ENCODE measurements around the gene SPNS2. TPM values are rescaled to one million over a fixed set of nuclear protein-coding genes. Genes with fewer than 3 reads are reported as not detected.
A peak's percentile ranks its signal among the peaks of the same experiment; 100 is the strongest.

SPNS2 gene
- total and polyA plus RNA-seq, 2 experiments from 2014 or later: 1.7 to 2.3 TPM

GRCh38 chr17:4582691-4583090 is 84.0 kb downstream of the SPNS2 start (continued):
- no peak for TF ChIP-seq ZNF462 (CRISPR knock-in tag; IDR thresholded peaks at IDR 0.05)
- TF ChIP-seq EZH2phosphoT487 (IDR thresholded peaks at IDR 0.05; ENCODE audit: unreplicated experiment): no peak
- no peak for TF ChIP-seq ZNF114 (CRISPR knock-in tag; IDR thresholded peaks at IDR 0.05)
- TF ChIP-seq NANOG (IDR thresholded peaks at IDR 0.05; ENCODE audit: borderline replicate concordance): no peak

GRCh38 chr17:4583206-4583605 is 84.5 kb downstream of the SPNS2 start:
- Mint-ChIP-seq H3K27ac (no peak overlapping the region), H3K36me3 (ENCODE audit: low read depth) (no peaks in the 10 kb centered on the region), H3K27me3 (ENCODE audit: insufficient read depth, low read depth, poor library complexity) (peaks cover 39% of the 10 kb centered on the region), H3K4me3 (peak overlapping the region; percentile 80; the same call in 2 of the 3 replicates), H3K4me1 (peaks cover 26% of the 10 kb centered on the region), H3K9me3 (no peaks in the 10 kb centered on the region; the same call in 2 of the 3 replicates)
- Histone ChIP-seq H3K9me2 (ENCODE audit: insufficient read depth) (no peaks in the 10 kb centered on the region), H3K27ac (ENCODE audit: low read depth) (no peak overlapping the region), H3F3A (replicated peaks; ENCODE audit: low read depth) (no peaks in the 10 kb centered on the region), H3K4me3 (peak overlapping the region; percentile 74), H3K27me3 (ENCODE audit: insufficient read depth) (peaks cover 39% of the 10 kb centered on the region), H2AFZ (no peak overlapping the region), H3K4me2 (peak overlapping the region; percentile 94), H3K79me2 (replicated peaks; ENCODE audit: insufficient read depth) (no peaks in the 10 kb centered on the region), H4K20me1 (replicated peaks; ENCODE audit: insufficient read depth) (no peaks in the 10 kb centered on the region), H3K4me1 (ENCODE audit: insufficient read depth) (peaks cover 9% of the 10 kb centered on the region), H3K36me3 (ENCODE audit: insufficient read depth) (no peaks in the 10 kb centered on the region)
- DNase-seq (ENCODE audit: low spot score) (no peak), ATAC-seq (no peak)
- TF ChIP-seq ZNF114 (CRISPR knock-in tag; IDR thresholded peaks at IDR 0.05) (no peak), ZNF462 (CRISPR knock-in tag; IDR thresholded peaks at IDR 0.05) (no peak), CTCF (conservative IDR thresholded peaks at IDR 0.05; ENCODE audit: low read depth in 2 of 2) (no peak)

All from GM23338 (cell line).